ENCODE measurements around the gene RAE1.

DNA sequence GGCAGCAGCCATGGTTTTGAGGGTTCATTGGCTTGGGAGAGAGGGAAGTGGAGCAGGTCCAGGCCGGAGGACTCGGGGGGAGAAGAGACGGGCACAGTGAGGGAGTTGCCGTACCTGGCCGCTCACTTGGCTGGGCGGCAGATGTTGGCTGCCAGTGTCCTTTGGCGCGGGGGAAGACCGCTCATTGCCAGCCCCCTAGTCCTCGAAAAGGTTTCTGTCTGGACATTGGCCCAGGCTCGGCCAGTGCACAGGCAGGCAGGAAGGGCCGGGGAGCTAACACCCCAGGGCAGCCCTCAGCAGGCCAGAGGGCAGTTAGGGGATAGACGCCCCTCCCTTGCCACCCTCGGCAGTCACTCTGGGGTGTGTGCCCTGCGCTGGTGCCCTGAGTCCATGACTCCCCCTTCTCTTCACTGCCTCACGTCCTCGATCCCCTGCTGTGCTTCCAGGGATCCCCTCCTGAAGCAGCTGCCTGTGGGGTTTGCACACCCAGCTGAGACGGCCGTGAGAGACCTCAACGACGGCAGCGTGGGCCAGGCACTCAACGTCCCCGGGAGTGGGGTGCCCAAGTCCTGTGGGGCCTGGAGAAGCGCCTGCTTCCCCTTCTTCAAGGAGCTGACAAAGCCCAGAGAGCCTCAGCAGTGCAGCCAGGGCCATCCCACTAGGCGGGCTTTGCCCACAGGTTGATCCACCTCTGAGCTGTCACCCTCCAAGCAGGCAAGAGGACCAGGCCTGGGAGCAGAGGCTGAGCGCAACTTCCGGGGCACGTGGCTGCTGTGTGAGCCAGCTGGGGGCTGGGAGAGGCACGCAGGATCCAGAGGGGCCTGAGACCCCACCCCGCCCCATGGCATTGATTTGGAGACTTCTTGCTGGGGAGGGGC is 60.6 kb downstream of the RAE1 start:
- TF ChIP-seq, protein P1, sequence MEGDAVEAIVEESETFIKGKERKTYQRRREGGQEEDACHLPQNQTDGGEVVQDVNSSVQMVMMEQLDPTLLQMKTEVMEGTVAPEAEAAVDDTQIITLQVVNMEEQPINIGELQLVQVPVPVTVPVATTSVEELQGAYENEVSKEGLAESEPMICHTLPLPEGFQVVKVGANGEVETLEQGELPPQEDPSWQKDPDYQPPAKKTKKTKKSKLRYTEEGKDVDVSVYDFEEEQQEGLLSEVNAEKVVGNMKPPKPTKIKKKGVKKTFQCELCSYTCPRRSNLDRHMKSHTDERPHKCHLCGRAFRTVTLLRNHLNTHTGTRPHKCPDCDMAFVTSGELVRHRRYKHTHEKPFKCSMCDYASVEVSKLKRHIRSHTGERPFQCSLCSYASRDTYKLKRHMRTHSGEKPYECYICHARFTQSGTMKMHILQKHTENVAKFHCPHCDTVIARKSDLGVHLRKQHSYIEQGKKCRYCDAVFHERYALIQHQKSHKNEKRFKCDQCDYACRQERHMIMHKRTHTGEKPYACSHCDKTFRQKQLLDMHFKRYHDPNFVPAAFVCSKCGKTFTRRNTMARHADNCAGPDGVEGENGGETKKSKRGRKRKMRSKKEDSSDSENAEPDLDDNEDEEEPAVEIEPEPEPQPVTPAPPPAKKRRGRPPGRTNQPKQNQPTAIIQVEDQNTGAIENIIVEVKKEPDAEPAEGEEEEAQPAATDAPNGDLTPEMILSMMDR (IDR thresholded peaks at IDR 0.05) = no peak
- no peak for TF ChIP-seq POLR2A (IDR thresholded peaks at IDR 0.05)
